HCT116 (cell line): ENCODE results near the gene C15orf61. TPM values are rescaled to one million over a fixed set of nuclear protein-coding genes. Genes with fewer than 3 reads are reported as not detected.

Source experiments
- ATAC-seq: fragments of 200-7000 bp; cut with Tn5 transposase; 2 replicates; pipeline ENCODE4 v1.9.1; 2020; ENCODE audit warnings: mild to moderate bottlenecking, moderate library complexity
- BruUV-seq: library from RNA; stranded (reverse); fragments of 400-500 nt; replicated peaks from 2 replicates; lab custom pipeline; 2021; lab: Mats Ljungman, UMichigan
- CTCF ChIA-PET: fragments of 300-600 bp; sonication (Branson Sonifier 250); formaldehyde crosslinking; loops from one replicate; lab custom pipeline; 2021; ENCODE audit warnings: antibody characterized with exemption; lab: Charles Lee
- POLR2A ChIA-PET: fragments of 300-600, 350-600 bp; sonication (Branson Sonifier 250); formaldehyde crosslinking; loops from one replicate; lab custom pipeline; 2021; ENCODE audit warnings: antibody characterized with exemption; lab: Charles Lee
- RAD21 ChIA-PET, 2 experiments: fragments of 300-600 bp; sonication (Branson Sonifier 250); formaldehyde crosslinking; loops; one replicate each; lab custom pipeline; 2023; ENCODE audit warnings: low total read pairs in 2 of 2; ENCODE audit not compliant: uncharacterized antibody in 2 of 2, unreplicated experiment in 2 of 2, low non-redundant PET in 1 of 2; lab: Charles Lee
- DNase-seq: peaks from one replicate; pipeline ENCODE4 v3.0.0-alpha.2; 2010; ENCODE audit warnings: low read depth, low spot score
- H2AFZ ChIP-seq: fragments of 200-600 bp; shearing (Covaris generic), sonication (generic); 2 replicates; pipeline ENCODE4 v1.6.1; 2017; ENCODE audit warnings: low read depth, mixed run types, mixed read lengths, antibody characterized with exemption, low read length; ENCODE audit not compliant: poor library complexity, severe bottlenecking
- H3K27ac ChIP-seq: 2 replicates; pipeline ENCODE4 v1.5.1; 2012; ENCODE audit warnings: low read depth, low read length
- H3K27me3 ChIP-seq: fragments of 200-600 bp; sonication (generic); 2 replicates; pipeline ENCODE4 v1.6.1; 2016; ENCODE audit warnings: mixed run types, low read length, mixed read lengths; ENCODE audit not compliant: insufficient read depth
- H3K36me3 ChIP-seq, 2 experiments: fragments of 200-500 bp in 1 of 2; fragments of 200-600 bp in 1 of 2; sonication (Bioruptor generic) in 1 of 2; sonication (generic) in 1 of 2; 2 replicates each; pipeline versions ENCODE4 v1.5.1 to v1.6.1; 2014 to 2016; ENCODE audit warnings: low read length in 2 of 2, inconsistent platforms in 1 of 2, mixed read lengths in 1 of 2, mixed run types in 1 of 2; ENCODE audit not compliant: insufficient read depth in 2 of 2, control insufficient read depth in 1 of 2
- H3K4me1 ChIP-seq, 2 experiments: fragments of 200-600 bp in 1 of 2; sonication (generic) in 1 of 2; 2 replicates each; pipeline versions ENCODE4 v1.5.1 to v1.6.1; 2012 to 2017; ENCODE audit warnings: low read length in 2 of 2, inconsistent platforms in 1 of 2, mild to moderate bottlenecking in 1 of 2, mixed read lengths in 1 of 2, mixed run types in 1 of 2, moderate library complexity in 1 of 2; ENCODE audit not compliant: insufficient read depth in 2 of 2, control insufficient read depth in 1 of 2
- H3K4me2 ChIP-seq: fragments of 200-600 bp; sonication (generic); 2 replicates; pipeline ENCODE4 v1.6.1; 2017; ENCODE audit warnings: mixed run types, low read length, mixed read lengths
- H3K4me3 ChIP-seq, 2 experiments: fragments of 200-600 bp in 1 of 2; sonication (generic) in 1 of 2; replicated peaks in 1 of 2; 2 replicates each; pipeline ENCODE4 v1.5.1; 2011 to 2016; ENCODE audit warnings: low read length in 2 of 2, control low read depth in 1 of 2, low read depth in 1 of 2, mild to moderate bottlenecking in 1 of 2, mixed read lengths in 1 of 2, mixed run types in 1 of 2
- H3K79me2 ChIP-seq: fragments of 200-600 bp; sonication (generic); 2 replicates; pipeline ENCODE4 v1.6.1; 2017; ENCODE audit warnings: mild to moderate bottlenecking, mixed run types, low read length, moderate library complexity, mixed read lengths; ENCODE audit not compliant: insufficient read depth
- H3K9ac ChIP-seq: fragments of 200-600 bp; sonication (generic); 2 replicates; pipeline ENCODE4 v1.6.1; 2016; ENCODE audit warnings: low read length, mixed read lengths
- H3K9me2 ChIP-seq: fragments of 200-600 bp; sonication (generic), shearing (Covaris generic); 2 replicates; pipeline ENCODE4 v1.6.1; 2017; ENCODE audit warnings: mixed run types, mild to moderate bottlenecking, moderate library complexity; ENCODE audit not compliant: insufficient read depth
- H3K9me3 ChIP-seq, 2 experiments: fragments of 200-500 bp in 1 of 2; fragments of 200-600 bp in 1 of 2; sonication (Bioruptor generic) in 1 of 2; sonication (generic) in 1 of 2; 2 replicates each; pipeline ENCODE4 v1.6.1; 2014 to 2017; ENCODE audit warnings: low read length in 2 of 2, mixed read lengths in 2 of 2, inconsistent platforms in 1 of 2, low read depth in 1 of 2, mild to moderate bottlenecking in 1 of 2, mixed run types in 1 of 2, moderate library complexity in 1 of 2; ENCODE audit not compliant: control insufficient read depth in 1 of 2, insufficient read depth in 1 of 2
- H4K20me1 ChIP-seq: fragments of 200-600 bp; sonication (generic), shearing (Covaris generic); 2 replicates; pipeline ENCODE4 v1.6.1; 2017; ENCODE audit warnings: mixed run types, mild to moderate bottlenecking, moderate library complexity; ENCODE audit not compliant: insufficient read depth
- CBX3 ChIP-seq: IDR thresholded peaks from 2 replicates; pipeline ENCODE4 v1.6.1; 2012; ENCODE audit warnings: low read depth
- CEBPB ChIP-seq: IDR thresholded peaks from 2 replicates; pipeline ENCODE4 v1.6.1; 2012; ENCODE audit warnings: low read depth
- EGR1 ChIP-seq: IDR thresholded peaks from 2 replicates; pipeline ENCODE4 v1.6.1; 2012; ENCODE audit warnings: low read depth
- EZH2 ChIP-seq: fragments of 200-600 bp; sonication (generic); IDR thresholded peaks from 2 replicates; pipeline ENCODE4 v1.6.1; 2017; ENCODE audit warnings: antibody characterized with exemption, mixed run types
- POLR2AphosphoS5 ChIP-seq: IDR thresholded peaks from 2 replicates; pipeline ENCODE4 v1.6.1; 2011; ENCODE audit warnings: mild to moderate bottlenecking, low read depth, low read length, moderate library complexity
- intact Hi-C: fragments of 100-400 bp; cut with micrococcal nuclease; formaldehyde crosslinking; loops from 2 replicates; pipeline ENCODE4 v1.10.0; 2022
- total RNA-seq: library from RNA; stranded (reverse); gene quantifications from one replicate; pipeline ENCODE4 v1.2.1, GENCODE V29; 2021; ENCODE audit not compliant: unreplicated experiment

C15orf61 gene
- total RNA-seq, 1 experiment from 2014 or later: 9.9 TPM

GRCh38 chr15:67520321-67521028 lies 456 bp upstream of the C15orf61 start:
- RAD21 ChIA-PET: no interaction called here
- H3K27me3 ChIP-seq: no peaks in the 10 kb centered on the region
- H2AFZ ChIP-seq: peak overlapping the region; percentile 63
- POLR2A ChIA-PET: interaction anchor here (0.6 to 0.8 kb wide), 2 partner anchors 12 to 58 kb away, joined by 3 read pairs; no protein-coding TSS in a partner anchor
- H3K4me1 ChIP-seq: peaks cover 10 to 19% of the 10 kb centered on the region in 2 experiments
- DNase-seq (no peak), ATAC-seq (peak; percentile 27)
- H3K79me2 ChIP-seq: peaks cover 39% of the 10 kb centered on the region
- no peaks in the 10 kb centered on the region for H4K20me1 ChIP-seq
- peak; percentile 81; the same call in 1 of the 2 replicates for TF ChIP-seq POLR2AphosphoS5
- TF ChIP-seq CBX3: 0 out of 2 replicates have a peak, but pooled peaks have one; percentile 44
- TF ChIP-seq EZH2: no peak
- TF ChIP-seq EGR1: peak; percentile 59
- TF ChIP-seq, all 23 proteins: peak for 3
- Histone ChIP-seq H3K4me2 (peak overlapping the region; percentile 92), H3K9me3 (no peaks in the 10 kb centered on the region), H3K4me3 (peak overlapping the region; percentile 72 to 91), H3K27ac (peak overlapping the region; percentile 99), H3K9me2 (no peaks in the 10 kb centered on the region), H3K9ac (peak overlapping the region; percentile 72), H3K36me3 (no peaks in the 10 kb centered on the region)
- intact Hi-C loops: loop anchor here (10.0 kb wide), 1 partner anchor 314 kb away; no protein-coding TSS in a partner anchor
- TSS peak; percentile 91 for BruUV-seq
- CTCF ChIA-PET: no interaction called here

DNA sequence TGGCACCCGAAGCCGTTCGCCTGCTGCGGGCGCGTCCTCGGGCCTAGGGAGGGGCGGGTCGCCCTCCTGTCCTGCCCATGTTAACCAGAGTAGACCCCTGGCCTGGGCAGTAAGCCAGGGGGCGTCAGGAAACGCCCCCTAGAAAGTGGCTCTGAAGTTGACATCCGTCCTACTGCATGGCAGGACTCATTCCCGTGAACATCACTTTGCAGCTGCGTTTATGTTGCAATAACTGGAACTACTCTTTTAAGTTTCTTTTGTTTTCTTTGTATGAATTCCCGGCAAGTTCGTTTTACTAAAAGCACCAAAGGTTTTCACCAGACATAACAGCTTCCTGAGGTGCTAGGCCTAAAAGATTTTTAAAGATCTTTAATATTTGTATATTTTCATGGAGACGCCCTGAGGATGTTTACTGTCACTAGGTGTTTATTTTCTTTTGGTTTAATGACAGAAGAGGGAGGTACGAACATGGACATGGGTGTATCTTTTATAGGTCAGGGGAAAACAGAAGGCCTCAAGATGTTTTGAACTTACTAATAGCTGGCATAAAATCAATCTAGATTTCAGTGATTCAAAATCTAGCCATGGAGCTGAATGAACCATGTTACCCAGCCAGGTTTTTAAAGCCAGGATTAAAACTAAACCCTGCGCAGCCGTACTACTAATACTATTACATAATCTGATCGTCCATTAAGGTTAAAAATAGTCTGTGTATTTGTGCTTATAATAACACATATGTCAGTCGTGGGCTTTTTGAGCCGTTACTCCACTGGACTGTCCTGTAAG lies 1.0 kb downstream of the C15orf61 start:
- ChIA-PET RAD21 (no interaction called here), POLR2A (no interaction called here), CTCF (no interaction called here)
- Histone ChIP-seq H3K9me2 (no peaks in the 10 kb centered on the region), H4K20me1 (no peaks in the 10 kb centered on the region), H3K4me2 (peak overlapping the region; percentile 92), H3K27me3 (no peaks in the 10 kb centered on the region), H3K4me1 (peaks cover 10 to 19% of the 10 kb centered on the region in 2 experiments), H3K79me2 (peaks cover 48% of the 10 kb centered on the region), H3K9me3 (no peaks in the 10 kb centered on the region), H3K9ac (peak overlapping the region; percentile 92), H3K4me3 (peak overlapping the region; percentile 72 to 91), H3K36me3 (no peaks in the 10 kb centered on the region), H3K27ac (peak overlapping the region; percentile 99), H2AFZ (no peak overlapping the region)
- intact Hi-C loops: loop anchor here (10.0 kb wide), 1 partner anchor 313 kb away; no protein-coding TSS in a partner anchor
- DNase-seq (no peak), ATAC-seq (no peak)
- BruUV-seq: TSS peak; percentile 70
- TF ChIP-seq POLR2AphosphoS5 (no peak), CEBPB (0 out of 2 replicates have a peak, but pooled peaks have one; percentile 10)
